Measurements from ENCODE around the gene IMPA2.

Gene IMPA2

DNA sequence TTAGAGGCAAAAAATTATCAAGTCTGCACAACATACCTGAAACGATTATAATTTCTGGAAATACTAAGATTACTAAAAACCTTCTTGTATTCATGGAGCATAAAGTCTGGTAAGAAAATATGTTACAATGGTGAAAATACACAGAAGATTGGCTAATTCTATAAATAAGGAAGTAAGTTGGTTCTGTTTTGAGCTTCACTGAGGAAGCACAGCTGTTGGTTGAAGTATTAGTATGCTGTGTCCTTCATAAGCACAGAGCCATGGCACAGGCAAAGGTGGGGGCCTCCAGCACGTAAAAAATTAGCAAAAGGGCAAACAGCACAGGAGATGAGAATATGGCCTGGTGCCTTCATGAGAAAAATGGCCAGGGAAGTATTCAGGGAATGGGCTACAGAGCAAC is 72.0 kb downstream of the IMPA2 start:
- Histone ChIP-seq H3F3A (ENCODE audit: low read depth) (no peaks in the 10 kb centered on the region), H3K36me3 (ENCODE audit: insufficient read depth, low read length) (no peaks in the 10 kb centered on the region), H3K4me1 (ENCODE audit: insufficient read depth, low read length, poor library complexity, severe bottlenecking) (no peaks in the 10 kb centered on the region), H3K9ac (ENCODE audit: low read depth, low read length, poor library complexity, severe bottlenecking) (no peak overlapping the region), H3K4me3 (ENCODE audit: low read length, poor library complexity, severe bottlenecking) (no peak overlapping the region), H3K9me2 (replicated peaks; ENCODE audit: low read depth, low read length) (no peaks in the 10 kb centered on the region), H3K79me2 (ENCODE audit: insufficient read depth, low read length) (no peaks in the 10 kb centered on the region), H3K27me3 (ENCODE audit: insufficient read depth, low read length, poor library complexity, severe bottlenecking) (no peaks in the 10 kb centered on the region), H2AFZ (ENCODE audit: low read length) (no peak overlapping the region), H3K9me3 (ENCODE audit: insufficient read depth, low read depth, low read length) (no peaks in the 10 kb centered on the region), H3K4me2 (ENCODE audit: low read depth, low read length, poor library complexity, severe bottlenecking) (no peak overlapping the region), H4K20me1 (ENCODE audit: insufficient read depth, low read length, poor library complexity, severe bottlenecking) (no peaks in the 10 kb centered on the region)
- no peak for TF ChIP-seq EZH2phosphoT487 (IDR thresholded peaks at IDR 0.05; ENCODE audit: borderline replicate concordance)
- TF ChIP-seq, protein P1, sequence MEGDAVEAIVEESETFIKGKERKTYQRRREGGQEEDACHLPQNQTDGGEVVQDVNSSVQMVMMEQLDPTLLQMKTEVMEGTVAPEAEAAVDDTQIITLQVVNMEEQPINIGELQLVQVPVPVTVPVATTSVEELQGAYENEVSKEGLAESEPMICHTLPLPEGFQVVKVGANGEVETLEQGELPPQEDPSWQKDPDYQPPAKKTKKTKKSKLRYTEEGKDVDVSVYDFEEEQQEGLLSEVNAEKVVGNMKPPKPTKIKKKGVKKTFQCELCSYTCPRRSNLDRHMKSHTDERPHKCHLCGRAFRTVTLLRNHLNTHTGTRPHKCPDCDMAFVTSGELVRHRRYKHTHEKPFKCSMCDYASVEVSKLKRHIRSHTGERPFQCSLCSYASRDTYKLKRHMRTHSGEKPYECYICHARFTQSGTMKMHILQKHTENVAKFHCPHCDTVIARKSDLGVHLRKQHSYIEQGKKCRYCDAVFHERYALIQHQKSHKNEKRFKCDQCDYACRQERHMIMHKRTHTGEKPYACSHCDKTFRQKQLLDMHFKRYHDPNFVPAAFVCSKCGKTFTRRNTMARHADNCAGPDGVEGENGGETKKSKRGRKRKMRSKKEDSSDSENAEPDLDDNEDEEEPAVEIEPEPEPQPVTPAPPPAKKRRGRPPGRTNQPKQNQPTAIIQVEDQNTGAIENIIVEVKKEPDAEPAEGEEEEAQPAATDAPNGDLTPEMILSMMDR (conservative IDR thresholded peaks at IDR 0.05; ENCODE audit: low read length) = no peak

DNA sequence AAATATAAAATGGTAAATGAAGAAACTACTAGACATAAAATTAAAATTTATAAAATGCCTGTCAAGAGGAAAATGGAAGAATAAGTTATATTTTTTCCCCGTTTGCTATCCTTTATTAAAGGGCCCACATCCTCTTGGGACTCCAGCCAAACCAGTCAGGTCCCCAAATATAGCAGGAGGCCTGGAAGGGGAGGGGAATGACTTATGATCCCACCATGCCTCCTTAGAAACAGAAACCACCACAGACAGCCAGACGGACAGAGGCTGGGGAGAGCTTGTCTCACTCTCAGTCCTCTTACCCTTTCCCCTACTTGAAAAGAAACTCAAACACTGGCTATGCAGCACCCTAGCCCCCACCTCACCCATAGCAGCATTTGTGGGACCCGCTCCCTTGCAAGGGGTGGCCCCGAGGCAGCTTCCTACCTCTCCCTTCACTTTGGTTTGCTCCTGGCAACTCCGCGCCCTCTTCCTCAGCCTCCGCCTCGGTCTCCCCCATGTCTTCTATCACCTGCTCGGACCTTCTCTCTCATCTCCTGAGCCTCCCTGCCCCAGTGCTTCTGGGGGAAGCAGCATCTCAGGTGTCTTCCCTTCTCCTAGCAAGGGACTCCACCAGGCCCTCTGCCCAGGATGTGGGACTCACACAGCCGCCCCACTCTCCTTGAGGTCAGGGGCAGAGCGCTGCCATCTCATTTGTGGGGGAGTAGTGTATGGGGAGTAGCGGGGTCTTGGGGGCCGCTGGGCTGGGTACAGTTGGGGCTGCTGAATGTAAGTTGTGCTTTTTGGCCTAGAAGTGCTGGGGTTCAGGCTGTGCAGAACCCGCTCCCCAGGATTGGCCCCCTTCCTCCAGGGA is 75.0 kb downstream of the IMPA2 start:
- Histone ChIP-seq H3K4me2 (ENCODE audit: low read depth, low read length, poor library complexity, severe bottlenecking) (no peak overlapping the region), H3K9me2 (replicated peaks; ENCODE audit: low read depth, low read length) (no peaks in the 10 kb centered on the region), H3K79me2 (ENCODE audit: insufficient read depth, low read length) (no peaks in the 10 kb centered on the region), H3K9ac (ENCODE audit: low read depth, low read length, poor library complexity, severe bottlenecking) (no peak overlapping the region), H3K4me1 (ENCODE audit: insufficient read depth, low read length, poor library complexity, severe bottlenecking) (no peaks in the 10 kb centered on the region), H3K9me3 (ENCODE audit: insufficient read depth, low read depth, low read length) (no peaks in the 10 kb centered on the region), H2AFZ (ENCODE audit: low read length) (no peak overlapping the region), H3K27me3 (ENCODE audit: insufficient read depth, low read length, poor library complexity, severe bottlenecking) (no peaks in the 10 kb centered on the region), H3F3A (ENCODE audit: low read depth) (no peaks in the 10 kb centered on the region), H3K36me3 (ENCODE audit: insufficient read depth, low read length) (no peaks in the 10 kb centered on the region), H3K4me3 (ENCODE audit: low read length, poor library complexity, severe bottlenecking) (no peak overlapping the region), H4K20me1 (ENCODE audit: insufficient read depth, low read length, poor library complexity, severe bottlenecking) (no peaks in the 10 kb centered on the region)
- TF ChIP-seq EZH2phosphoT487 (IDR thresholded peaks at IDR 0.05; ENCODE audit: borderline replicate concordance) = no peak
- TF ChIP-seq, protein P1 (conservative IDR thresholded peaks at IDR 0.05; ENCODE audit: low read length) = no peak

DNA sequence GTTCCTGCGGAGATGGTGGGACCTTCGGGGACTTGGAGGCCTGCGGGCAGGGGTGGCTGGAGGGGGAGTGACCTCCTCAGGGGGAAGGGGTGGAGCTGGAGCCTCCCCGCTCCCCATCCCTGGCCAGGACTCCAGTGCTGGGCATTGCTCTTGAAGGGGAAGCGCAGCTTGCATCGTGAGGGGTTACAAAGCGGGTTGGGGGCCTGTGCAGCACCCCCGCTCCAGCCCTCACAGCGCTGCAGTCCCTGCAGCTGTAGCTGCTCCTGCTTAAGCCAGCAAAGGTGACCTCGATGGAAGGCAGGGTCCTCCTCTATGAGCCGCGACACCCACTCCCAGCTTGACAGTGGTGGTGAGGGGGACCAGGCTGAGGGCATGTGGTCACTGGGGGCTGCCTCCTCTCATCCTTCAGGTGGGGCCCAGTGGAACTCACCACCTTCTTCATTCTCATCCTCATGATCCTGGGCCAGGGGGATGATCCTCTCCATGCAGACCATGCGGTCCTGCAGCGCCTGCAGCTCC is 75.6 kb downstream of the IMPA2 start:
- H4K20me1 ChIP-seq (ENCODE audit: insufficient read depth, low read length, poor library complexity, severe bottlenecking) = no peaks in the 10 kb centered on the region
- no peaks in the 10 kb centered on the region for H3K9me2 ChIP-seq (replicated peaks; ENCODE audit: low read depth, low read length)
- H2AFZ ChIP-seq (ENCODE audit: low read length) = no peak overlapping the region
- no peaks in the 10 kb centered on the region for H3K4me1 ChIP-seq (ENCODE audit: insufficient read depth, low read length, poor library complexity, severe bottlenecking)
- H3K4me2 ChIP-seq (ENCODE audit: low read depth, low read length, poor library complexity, severe bottlenecking) = no peak overlapping the region
- H3K36me3 ChIP-seq (ENCODE audit: insufficient read depth, low read length) = no peaks in the 10 kb centered on the region
- H3K27me3 ChIP-seq (ENCODE audit: insufficient read depth, low read length, poor library complexity, severe bottlenecking) = no peaks in the 10 kb centered on the region
- H3K79me2 ChIP-seq (ENCODE audit: insufficient read depth, low read length) = no peaks in the 10 kb centered on the region
- H3K9ac ChIP-seq (ENCODE audit: low read depth, low read length, poor library complexity, severe bottlenecking) = no peak overlapping the region
- H3K4me3 ChIP-seq (ENCODE audit: low read length, poor library complexity, severe bottlenecking) = no peak overlapping the region
- TF ChIP-seq EZH2phosphoT487 (IDR thresholded peaks at IDR 0.05; ENCODE audit: borderline replicate concordance) = no peak
- TF ChIP-seq, protein P1 (conservative IDR thresholded peaks at IDR 0.05; ENCODE audit: low read length) = no peak
- no peaks in the 10 kb centered on the region for H3F3A ChIP-seq (ENCODE audit: low read depth)
- no peaks in the 10 kb centered on the region for H3K9me3 ChIP-seq (ENCODE audit: insufficient read depth, low read depth, low read length)
